Psoas muscle (tissue), 8 donors: ENCODE measurements around the gene HEYL. TPM values are rescaled to one million over a fixed set of nuclear protein-coding genes. Genes with fewer than 3 reads are reported as not detected.

Experiments
- ATAC-seq, 4 donors: fragments of 200-7000 bp; cut with Tn5 transposase; one replicate each; pipeline ENCODE4 v1.9.1; 2020; ENCODE audit warnings: moderate library complexity in 3 of 4, mild to moderate bottlenecking in 2 of 4
- DNase-seq, 2 donors: peaks; one replicate each; pipeline ENCODE4 v3.0.0-alpha.2; 2020
- H3K27ac ChIP-seq: fragments of 200-600 bp; one replicate; pipeline ENCODE4 v1.8.0; 2022
- H3K27me3 ChIP-seq, 3 donors: fragments of 200-600 bp in 1 of 3; one replicate each; pipeline versions ENCODE4 v1.6.1 to v1.8.0; 2013 to 2022; ENCODE audit warnings: low read length in 2 of 3, mild to moderate bottlenecking in 2 of 3, moderate library complexity in 1 of 3; ENCODE audit not compliant: insufficient read depth in 3 of 3
- H3K36me3 ChIP-seq, 2 donors: fragments of 200-600 bp in 1 of 2; one replicate each; pipeline versions ENCODE4 v1.6.1 to v1.8.0; 2013 to 2022; ENCODE audit warnings: low read depth in 1 of 2, mild to moderate bottlenecking in 1 of 2, moderate library complexity in 1 of 2; ENCODE audit not compliant: insufficient read depth in 1 of 2
- H3K4me1 ChIP-seq: fragments of 200-600 bp; one replicate; pipeline ENCODE4 v1.8.0; 2022
- H3K4me3 ChIP-seq: fragments of 200-600 bp; one replicate; pipeline ENCODE4 v1.8.0; 2022; ENCODE audit warnings: mild to moderate bottlenecking
- H3K9me3 ChIP-seq: fragments of 200-600 bp; one replicate; pipeline ENCODE4 v1.8.0; 2022
- WGBS, 3 donors: extraction: QIAGEN DNeasy Blood & Tissue Kit; methylation state at CpG; one replicate each; pipeline versions ENCODE4 v1.1.6 to v1.1.7; 2013; 5-methylcytosine and 5-hydroxymethylcytosine counted together
- intact Hi-C, 2 donors: fragments of 100-400 bp; cut with DNase I; formaldehyde crosslinking; loops; one replicate each; pipeline versions ENCODE4 v1.11.0 to v1.14.2; 2022
- polyA plus RNA-seq, 3 donors: library from polyadenylated mRNA; stranded (reverse); fragments of 200-250 nt; gene quantifications; one replicate each; pipeline ENCODE4 v1.2.3, GENCODE V29; 2013
- total RNA-seq, 4 donors: library from RNA; stranded (reverse); fragmentation: NEBNext Ultra II Directional in 2 of 4; extraction: Animal tissue kit (Norgen Biotek cat#: 25700) in 2 of 4; gene quantifications; one replicate each; pipeline versions ENCODE4 v1.2.1 to v1.2.4, GENCODE V29; 2021 to 2023
- TF ChIP-seq, protein P1 (sequence below): fragments of 200-600 bp; IDR thresholded peaks from one replicate; pipeline ENCODE4 v1.8.0; 2022; ENCODE audit warnings: antibody characterized with exemption
- donor health status: healthy with polysubstance abuse.
- donor health status: DM: no; HTN: no; CAD: no; lungs with moderate emphysema.
- donor health status: Bipolar disorder and iron deficiency.
- donor health status: healthy.
- donor health status: DM: yes; HTN: yes; CAD: no.
- donor health status: DM: no; HTN: no; CAD: no.
- donor health status: DM: no; HTN: no; CAD: no.
- donor health status: DM: yes; HTN: yes; CAD: no.

HEYL gene
- total and polyA plus RNA-seq, 7 donors, result 2.1 to 10.0 (median 5.8) TPM

DNA sequence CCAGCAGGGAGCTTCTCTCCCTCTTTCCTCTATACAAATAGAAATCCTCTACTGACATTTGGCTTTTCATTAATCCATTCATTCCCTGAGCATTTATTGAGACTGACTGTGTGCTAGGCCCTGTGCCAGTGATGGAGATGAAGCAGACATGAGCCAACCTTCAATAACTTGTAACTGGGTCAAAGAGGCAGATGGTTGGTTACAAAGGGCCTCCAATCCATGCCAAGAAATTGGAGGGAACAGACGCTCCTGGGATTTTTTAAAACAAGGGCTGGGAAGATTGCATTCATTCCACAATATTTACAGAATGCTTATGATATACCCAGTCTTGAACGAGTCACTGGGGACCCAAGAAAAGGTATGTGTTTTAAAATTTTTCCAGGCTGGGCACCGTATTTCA, 45.6 kb upstream of the HEYL start:
- Histone ChIP-seq H3K4me3 (no peak overlapping the region), H3K27me3 (peaks cover 0 to 14% (median 5%) of the 10 kb centered on the region in 3 donors), H3K4me1 (no peaks in the 10 kb centered on the region), H3K36me3 (no peaks in the 10 kb centered on the region), H3K27ac (no peak overlapping the region), H3K9me3 (no peaks in the 10 kb centered on the region)
- TF ChIP-seq, protein P1, sequence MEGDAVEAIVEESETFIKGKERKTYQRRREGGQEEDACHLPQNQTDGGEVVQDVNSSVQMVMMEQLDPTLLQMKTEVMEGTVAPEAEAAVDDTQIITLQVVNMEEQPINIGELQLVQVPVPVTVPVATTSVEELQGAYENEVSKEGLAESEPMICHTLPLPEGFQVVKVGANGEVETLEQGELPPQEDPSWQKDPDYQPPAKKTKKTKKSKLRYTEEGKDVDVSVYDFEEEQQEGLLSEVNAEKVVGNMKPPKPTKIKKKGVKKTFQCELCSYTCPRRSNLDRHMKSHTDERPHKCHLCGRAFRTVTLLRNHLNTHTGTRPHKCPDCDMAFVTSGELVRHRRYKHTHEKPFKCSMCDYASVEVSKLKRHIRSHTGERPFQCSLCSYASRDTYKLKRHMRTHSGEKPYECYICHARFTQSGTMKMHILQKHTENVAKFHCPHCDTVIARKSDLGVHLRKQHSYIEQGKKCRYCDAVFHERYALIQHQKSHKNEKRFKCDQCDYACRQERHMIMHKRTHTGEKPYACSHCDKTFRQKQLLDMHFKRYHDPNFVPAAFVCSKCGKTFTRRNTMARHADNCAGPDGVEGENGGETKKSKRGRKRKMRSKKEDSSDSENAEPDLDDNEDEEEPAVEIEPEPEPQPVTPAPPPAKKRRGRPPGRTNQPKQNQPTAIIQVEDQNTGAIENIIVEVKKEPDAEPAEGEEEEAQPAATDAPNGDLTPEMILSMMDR, result no peak
- WGBS, 3 donors, result 80 to 87% (median 84%) methylated on average over 3 of the region's 3 CpGs
- intact Hi-C loops, result no loop called here
- ATAC-seq (no peak), DNase-seq (no peak)

DNA sequence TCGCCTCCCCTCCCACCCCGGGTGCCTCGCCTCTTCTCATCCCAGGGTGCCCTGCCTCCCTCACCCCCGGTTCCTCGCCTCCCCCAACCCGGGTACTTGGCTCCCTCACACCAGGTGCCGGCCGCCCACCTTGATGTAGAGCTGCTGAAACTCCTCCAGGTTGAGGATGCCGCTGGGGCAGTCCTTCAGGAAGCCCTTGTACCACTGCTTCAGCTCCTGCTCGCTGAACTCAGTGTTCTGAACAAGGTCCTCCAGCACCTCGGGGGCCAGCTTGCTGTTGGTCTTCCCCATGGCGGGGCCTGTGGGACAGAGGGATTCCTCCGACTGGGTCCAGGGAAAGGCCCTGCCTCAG, 44.8 kb upstream of the HEYL start:
- ATAC-seq, result no peak
- H3K9me3 ChIP-seq, result no peaks in the 10 kb centered on the region
- H3K4me3 ChIP-seq, result no peak overlapping the region
- no peaks in the 10 kb centered on the region for H3K4me1 ChIP-seq
- no peaks in the 10 kb centered on the region for H3K36me3 ChIP-seq
- TF ChIP-seq, protein P1, result no peak
- DNase-seq, result no peak
- no peak overlapping the region for H3K27ac ChIP-seq
- WGBS, 3 donors, result 71 to 73% (median 72%) methylated on average over 11 to 13 of the region's 13 CpGs
- peaks cover 0 to 13% (median 5%) of the 10 kb centered on the region in 3 donors for H3K27me3 ChIP-seq
- intact Hi-C loops, result no loop called here

DNA sequence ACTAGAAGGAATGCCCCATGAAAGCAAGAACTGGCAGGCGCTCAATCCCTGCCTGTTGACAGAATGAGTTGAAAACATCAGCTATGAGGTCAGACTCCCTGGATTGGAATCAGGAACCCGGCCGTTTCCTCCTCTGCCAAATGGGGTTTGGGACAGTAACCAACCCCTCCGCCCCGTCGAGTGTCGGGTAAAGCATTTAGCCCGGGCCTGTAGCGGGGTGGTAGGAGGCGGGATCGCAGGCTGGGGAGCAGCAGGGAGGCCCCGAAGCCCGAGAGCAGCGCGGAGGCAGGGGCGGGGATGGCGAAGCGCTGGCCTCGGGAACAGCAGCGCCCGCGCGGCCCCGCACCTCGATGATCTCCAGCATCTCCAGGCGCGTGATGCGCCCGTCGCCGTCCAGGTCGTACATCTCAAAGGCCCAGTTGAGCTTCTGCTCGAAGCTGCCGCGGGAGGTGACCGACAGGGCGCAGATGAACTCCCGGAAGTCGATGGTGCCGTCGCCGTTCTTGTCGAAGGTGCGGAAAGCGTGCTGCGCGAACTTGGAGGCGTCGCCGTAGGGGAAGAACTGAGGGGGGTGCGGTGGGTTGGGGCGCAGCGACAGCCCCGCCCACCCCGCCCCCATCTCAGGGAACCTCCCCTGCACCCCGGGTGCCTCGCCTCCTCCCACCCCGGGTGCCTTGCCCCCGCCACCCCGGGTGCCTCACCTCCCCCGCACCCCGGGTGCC, 44.3 kb upstream of the HEYL start:
- ATAC-seq (peak in 1 of 4 donors; percentile 43), DNase-seq (no peak)
- TF ChIP-seq, protein P1, result no peak
- H3K36me3 ChIP-seq, result no peaks in the 10 kb centered on the region
- intact Hi-C loops, result no loop called here
- H3K4me3 ChIP-seq, result no peak overlapping the region
- H3K4me1 ChIP-seq, result no peaks in the 10 kb centered on the region
- no peaks in the 10 kb centered on the region for H3K9me3 ChIP-seq
- 24 to 30% (median 26%) methylated on average over 50 to 61 of the region's 62 CpGs for WGBS, 3 donors
- no peak overlapping the region for H3K27ac ChIP-seq
- H3K27me3 ChIP-seq, result peaks cover 0 to 13% (median 5%) of the 10 kb centered on the region in 3 donors

DNA sequence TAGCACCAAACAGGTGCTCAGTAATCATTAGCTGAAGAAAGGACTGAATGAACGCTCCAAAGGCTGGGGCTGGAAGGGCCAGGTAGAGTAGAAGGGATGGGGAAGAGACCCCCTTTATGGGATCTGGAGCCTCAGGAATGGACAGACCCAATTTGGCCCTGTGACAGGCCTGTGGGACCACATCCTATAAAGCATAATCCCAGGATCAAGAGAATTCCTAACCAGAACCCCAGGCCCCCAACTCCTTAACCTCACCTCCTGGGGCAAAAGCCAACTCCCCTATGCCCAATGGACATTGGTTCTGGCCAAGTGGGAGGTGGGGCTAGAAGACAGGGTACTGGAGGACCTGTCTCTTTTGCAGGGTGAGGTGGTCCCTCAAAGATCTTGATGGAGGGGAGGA, 42.6 kb upstream of the HEYL start:
- DNase-seq, result no peak
- Histone ChIP-seq H3K27ac (no peak overlapping the region), H3K4me1 (peaks cover 4% of the 10 kb centered on the region), H3K36me3 (no peaks in the 10 kb centered on the region), H3K9me3 (no peaks in the 10 kb centered on the region), H3K27me3 (peaks cover 0 to 13% (median 5%) of the 10 kb centered on the region in 3 donors), H3K4me3 (no peak overlapping the region)
- WGBS, 3 donors, result 83 to 96% (median 91%) methylated on average over 1 of the region's 1 CpG
- TF ChIP-seq, protein P1, result no peak
- intact Hi-C loops, result no loop called here
- ATAC-seq, result no peak

DNA sequence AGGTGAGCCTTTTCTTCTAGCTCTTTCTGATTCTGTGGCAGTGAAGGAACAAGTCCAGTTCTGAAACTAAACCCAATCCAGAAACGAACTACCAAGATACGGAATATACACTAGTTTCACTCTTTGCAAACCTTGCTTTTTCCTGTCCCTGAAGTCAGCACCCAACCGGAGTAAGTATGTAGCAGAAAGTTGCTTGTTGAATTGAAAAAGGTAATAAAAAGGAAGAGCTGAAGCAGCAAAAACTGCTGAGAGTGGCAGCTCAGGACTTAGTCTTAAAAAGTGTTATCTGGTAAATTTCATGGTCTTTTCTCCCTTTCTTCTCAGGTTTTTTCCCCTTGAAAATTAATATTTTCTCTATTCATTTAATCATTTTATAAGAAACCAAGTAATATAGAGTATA, 41.9 kb upstream of the HEYL start:
- H3K27ac ChIP-seq, result no peak overlapping the region
- H3K27me3 ChIP-seq, result peaks cover 0 to 13% (median 5%) of the 10 kb centered on the region in 3 donors
- intact Hi-C loops, result no loop called here
- H3K4me1 ChIP-seq, result peaks cover 11% of the 10 kb centered on the region
- TF ChIP-seq, protein P1, result no peak
- H3K4me3 ChIP-seq, result no peak overlapping the region
- ATAC-seq (no peak), DNase-seq (no peak)
- no peaks in the 10 kb centered on the region for H3K9me3 ChIP-seq
- no peaks in the 10 kb centered on the region for H3K36me3 ChIP-seq
- 81 to 90% (median 84%) methylated on average over 3 of the region's 3 CpGs for WGBS, 3 donors
